Ovary (tissue), 9 donors: ENCODE results near the gene STRN4. TPM values are rescaled to one million over a fixed set of nuclear protein-coding genes. Genes with fewer than 3 reads are reported as not detected.

Source experiments
- DNase-seq, 5 donors: peaks; one replicate each; pipeline ENCODE4 v3.0.0-alpha.2; 2019 to 2020
- H3K27ac ChIP-seq, 2 donors: fragments of 200-600 bp; one replicate each; pipeline versions ENCODE4 v1.5.1 to v1.8.0; 2019 to 2022
- H3K27me3 ChIP-seq: fragments of 200-600 bp; one replicate; pipeline ENCODE4 v1.8.0; 2022
- H3K36me3 ChIP-seq: fragments of 200-600 bp; sonication (generic); one replicate; pipeline ENCODE4 v1.5.1; 2019
- H3K4me1 ChIP-seq: one replicate; pipeline ENCODE4 v1.8.1; 2013; ENCODE audit warnings: mild to moderate bottlenecking, moderate library complexity; ENCODE audit not compliant: insufficient read depth
- H3K4me3 ChIP-seq: fragments of 200-600 bp; sonication (generic); one replicate; pipeline ENCODE4 v1.5.1; 2017
- H3K9me3 ChIP-seq, 2 donors: fragments of 200-600 bp in 1 of 2; sonication (generic) in 1 of 2; one replicate each; pipeline versions ENCODE4 v1.5.1 to v1.8.1; 2013 to 2019; ENCODE audit warnings: mild to moderate bottlenecking in 1 of 2, moderate library complexity in 1 of 2
- EP300 ChIP-seq: sonication (generic); formaldehyde crosslinking; IDR thresholded peaks from one replicate; pipeline ENCODE4 v1.6.1; 2017; ENCODE audit warnings: antibody characterized with exemption
- POLR2A ChIP-seq: fragments of 450-650 bp; IDR thresholded peaks from one replicate; pipeline ENCODE4 v1.6.1; 2017; ENCODE audit warnings: antibody characterized with exemption, mild to moderate bottlenecking, moderate library complexity
- WGBS, 3 donors: extraction: QIAGEN DNeasy Blood & Tissue Kit in 1 of 3; methylation state at CpG; one replicate each; pipeline versions ENCODE4 v1.1.5 to v1.1.7; 2013 to 2017; 5-methylcytosine and 5-hydroxymethylcytosine counted together
- intact Hi-C, 4 donors: fragments of 100-400 bp; cut with DNase I; formaldehyde crosslinking; loops; one replicate each; pipeline versions ENCODE4 v1.11.0 to v1.15.1; 2022 to 2023
- polyA plus RNA-seq, 2 donors: library from polyadenylated mRNA; stranded (reverse); fragments of 200-250 nt in 1 of 2; fragments of 350-450 nt in 1 of 2; fragmentation: Illumina TruSeq in 1 of 2; extraction: RNeasy Lipid Tissue Mini Kit (QIAGEN cat#74804) in 1 of 2; gene quantifications; one replicate each; pipeline ENCODE4 v1.2.3, GENCODE V29; 2013 to 2014
- total RNA-seq, 7 donors: library from RNA; depleted of rRNA in 2 of 7; stranded (reverse); fragments of >200 nt in 2 of 7; fragmentation: NEBNext Ultra II Directional in 3 of 7; extraction: Animal tissue kit (Norgen Biotek cat#: 25700) in 3 of 7; gene quantifications; one replicate each; pipeline versions ENCODE4 v1.1.0 to v1.2.4, GENCODE V29; 2016 to 2023
- TF ChIP-seq, protein P1 (sequence below), 3 donors: fragments of 450-650 bp in 2 of 3; fragments of 200-600 bp in 1 of 3; IDR thresholded peaks; one replicate each; pipeline versions ENCODE4 v1.5.1 to v1.8.0; 2016 to 2022; ENCODE audit warnings: antibody characterized with exemption in 3 of 3, mild to moderate bottlenecking in 1 of 3
- donor health status: DM: no; HTN: no; CAD: no; lungs with moderate emphysema.
- donor health status: DM: no; HTN: no; CAD: no.
- donor health status: Bipolar disorder and iron deficiency.
- donor health status: DM: yes; HTN: yes; CAD: no.
- donor health status: DM: no; HTN: no; CAD: no.
- donor health status: DM: yes; HTN: yes; CAD: no.

The STRN4 gene
- total and polyA plus RNA-seq, 9 donors, result 34.8 to 85.3 (median 59.1) TPM

DNA sequence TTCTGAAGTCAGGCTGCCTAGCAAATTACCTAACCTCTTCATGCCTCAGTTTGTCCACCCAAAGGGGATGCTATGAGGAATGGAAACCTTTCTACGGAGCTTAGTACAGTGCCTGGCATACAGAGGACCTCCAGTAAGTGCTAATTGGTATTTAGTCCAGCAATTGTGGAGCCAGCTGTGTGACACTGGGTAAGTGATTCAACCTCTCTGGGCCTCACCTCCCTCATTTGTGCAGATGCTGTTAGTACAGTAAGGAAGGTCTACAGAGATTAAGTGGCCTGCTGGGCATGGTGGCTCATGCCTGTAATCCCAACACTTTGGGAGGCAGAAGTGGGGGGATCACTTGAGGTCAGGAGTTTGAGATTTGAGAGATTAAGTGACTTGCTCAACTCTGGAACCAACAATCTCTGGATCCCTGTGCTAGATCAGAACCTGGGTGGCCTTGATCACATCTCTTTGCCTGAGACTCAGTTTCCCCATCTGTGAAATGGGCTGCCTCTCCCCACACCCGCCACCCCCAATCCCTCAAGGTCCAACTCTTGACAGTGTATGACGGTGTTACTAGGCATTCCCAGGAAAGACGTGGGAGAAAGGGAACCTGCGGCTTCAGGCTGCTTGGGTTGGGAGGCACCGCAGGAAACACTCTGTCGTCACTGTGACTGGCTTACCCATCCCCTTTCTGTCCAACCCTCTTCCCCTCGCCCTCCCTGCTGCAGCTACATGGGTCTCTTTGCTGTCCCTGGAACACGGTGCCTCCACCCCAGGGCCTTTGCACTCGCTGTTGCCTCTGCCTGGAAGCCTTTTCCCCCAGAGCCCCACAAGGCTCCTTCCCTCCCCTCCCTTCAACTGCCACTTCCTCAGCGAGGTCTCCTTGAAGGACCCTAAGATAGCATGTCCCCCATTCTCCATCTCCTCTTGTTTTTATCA is 47.6 kb downstream of the STRN4 start:
- H3K9me3 ChIP-seq, result no peaks in the 10 kb centered on the region
- TF ChIP-seq POLR2A (no peak), EP300 (no peak)
- TF ChIP-seq, protein P1, sequence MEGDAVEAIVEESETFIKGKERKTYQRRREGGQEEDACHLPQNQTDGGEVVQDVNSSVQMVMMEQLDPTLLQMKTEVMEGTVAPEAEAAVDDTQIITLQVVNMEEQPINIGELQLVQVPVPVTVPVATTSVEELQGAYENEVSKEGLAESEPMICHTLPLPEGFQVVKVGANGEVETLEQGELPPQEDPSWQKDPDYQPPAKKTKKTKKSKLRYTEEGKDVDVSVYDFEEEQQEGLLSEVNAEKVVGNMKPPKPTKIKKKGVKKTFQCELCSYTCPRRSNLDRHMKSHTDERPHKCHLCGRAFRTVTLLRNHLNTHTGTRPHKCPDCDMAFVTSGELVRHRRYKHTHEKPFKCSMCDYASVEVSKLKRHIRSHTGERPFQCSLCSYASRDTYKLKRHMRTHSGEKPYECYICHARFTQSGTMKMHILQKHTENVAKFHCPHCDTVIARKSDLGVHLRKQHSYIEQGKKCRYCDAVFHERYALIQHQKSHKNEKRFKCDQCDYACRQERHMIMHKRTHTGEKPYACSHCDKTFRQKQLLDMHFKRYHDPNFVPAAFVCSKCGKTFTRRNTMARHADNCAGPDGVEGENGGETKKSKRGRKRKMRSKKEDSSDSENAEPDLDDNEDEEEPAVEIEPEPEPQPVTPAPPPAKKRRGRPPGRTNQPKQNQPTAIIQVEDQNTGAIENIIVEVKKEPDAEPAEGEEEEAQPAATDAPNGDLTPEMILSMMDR (IDR thresholded peaks at IDR 0.05), result no peak
- DNase-seq, result no peak
- intact Hi-C loops, result no loop called here
- H3K36me3 ChIP-seq, result no peaks in the 10 kb centered on the region
- no peaks in the 10 kb centered on the region for H3K4me1 ChIP-seq
- 87 to 94% (median 88%) methylated on average over 11 of the region's 11 CpGs for WGBS, 3 donors
- H3K27me3 ChIP-seq, result no peaks in the 10 kb centered on the region
- no peak overlapping the region for H3K27ac ChIP-seq
- H3K4me3 ChIP-seq, result no peak overlapping the region

DNA sequence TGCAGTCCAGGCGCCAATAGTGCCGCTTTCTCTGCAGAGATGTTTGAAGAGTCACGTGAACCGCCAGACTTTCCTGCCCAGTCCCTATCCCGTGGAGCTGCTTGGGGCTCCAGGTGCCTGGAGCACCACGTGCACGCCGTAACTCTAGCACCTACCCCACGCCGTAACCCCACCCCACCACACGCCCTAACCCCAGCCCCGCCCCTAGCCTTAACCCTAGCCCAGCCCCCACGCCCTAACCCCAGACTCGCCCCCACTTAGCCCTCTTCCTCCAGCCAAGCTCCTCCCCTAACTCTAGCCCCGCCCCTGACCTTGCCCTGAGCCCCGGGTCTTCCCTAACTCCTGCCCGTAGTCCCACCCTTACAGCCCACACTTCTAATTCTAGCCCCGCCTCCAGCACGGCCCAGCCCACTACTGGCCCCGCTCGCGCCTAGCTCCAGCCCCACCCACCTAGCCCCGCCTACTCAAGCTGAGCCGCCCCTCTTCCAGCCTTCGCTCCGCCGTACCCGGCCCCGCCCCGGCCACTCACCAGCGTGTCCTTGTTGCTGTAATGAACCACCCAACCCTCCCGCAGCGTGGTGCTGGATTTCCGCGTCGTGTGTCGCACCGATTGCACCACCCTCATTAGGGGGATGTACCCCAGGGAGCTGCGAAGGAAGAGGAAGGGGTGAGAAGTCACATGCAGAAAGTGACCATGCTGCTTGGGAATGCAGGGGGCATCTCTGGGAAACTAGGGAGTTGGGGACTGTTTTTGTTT is 48.9 kb downstream of the STRN4 start:
- Histone ChIP-seq H3K4me1 (no peaks in the 10 kb centered on the region), H3K9me3 (no peaks in the 10 kb centered on the region), H3K27ac (no peak overlapping the region), H3K4me3 (peak overlapping the region; percentile 16), H3K36me3 (no peaks in the 10 kb centered on the region), H3K27me3 (no peaks in the 10 kb centered on the region)
- intact Hi-C loops, result no loop called here
- DNase-seq, result peak; percentile 92 to 96 (median 93)
- 12 to 21% (median 13%) methylated on average over 39 of the region's 39 CpGs for WGBS, 3 donors
- TF ChIP-seq POLR2A (no peak), EP300 (no peak)
- TF ChIP-seq, protein P1 (IDR thresholded peaks at IDR 0.05), result no peak

GRCh38 chr19:46696866-46697203 is 49.4 kb downstream of the STRN4 start:
- Histone ChIP-seq H3K27me3 (no peaks in the 10 kb centered on the region), H3K36me3 (no peaks in the 10 kb centered on the region), H3K4me3 (no peak overlapping the region), H3K9me3 (no peaks in the 10 kb centered on the region), H3K4me1 (no peaks in the 10 kb centered on the region), H3K27ac (no peak overlapping the region)
- no peak for TF ChIP-seq EP300
- TF ChIP-seq, protein P1 (IDR thresholded peaks at IDR 0.05), result no peak
- TF ChIP-seq POLR2A, result no peak
- intact Hi-C loops, result no loop called here
- no peak for DNase-seq
- 57 to 61% (median 58%) methylated on average over 9 of the region's 9 CpGs for WGBS, 3 donors

GRCh38 chr19:46696052-46696451 is 50.2 kb downstream of the STRN4 start:
- H3K27ac ChIP-seq, result no peak overlapping the region
- 91 to 96% (median 92%) methylated on average over 10 of the region's 10 CpGs for WGBS, 3 donors
- intact Hi-C loops, result no loop called here
- DNase-seq, result no peak
- H3K4me3 ChIP-seq, result no peak overlapping the region
- no peaks in the 10 kb centered on the region for H3K27me3 ChIP-seq
- no peaks in the 10 kb centered on the region for H3K9me3 ChIP-seq
- TF ChIP-seq, protein P1 (IDR thresholded peaks at IDR 0.05), result no peak
- no peak for TF ChIP-seq EP300
- no peak for TF ChIP-seq POLR2A
- H3K4me1 ChIP-seq, result no peaks in the 10 kb centered on the region
- no peaks in the 10 kb centered on the region for H3K36me3 ChIP-seq
